ENCODE data around the gene GRM8. TPM values are rescaled to one million over a fixed set of nuclear protein-coding genes. Genes with fewer than 3 reads are reported as not detected.

Gene GRM8
- total and polyA plus RNA-seq, 4 experiments from 2014 or later: not detected

DNA sequence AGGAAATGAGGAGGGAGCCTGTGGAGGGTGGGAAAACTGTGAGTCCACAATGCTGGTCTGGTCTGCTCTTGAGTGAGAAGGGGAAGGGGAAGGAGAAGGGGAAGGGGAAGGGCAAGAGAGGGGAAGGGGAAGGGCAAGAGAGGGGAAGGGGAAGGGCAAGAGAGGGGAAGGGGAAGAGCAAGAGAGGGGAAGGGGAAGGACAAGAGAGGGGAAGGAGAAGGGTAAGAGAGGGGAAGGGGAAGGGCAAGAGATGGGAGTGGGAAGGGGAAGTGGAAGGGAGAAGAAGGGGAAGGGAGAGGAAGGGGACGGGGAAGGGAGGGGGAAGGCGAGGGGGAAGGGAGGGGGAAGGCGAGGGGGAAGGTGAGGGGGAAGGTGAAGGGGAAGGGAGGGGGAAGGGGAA, 213.2 kb downstream of the GRM8 start:
- no peaks in the 10 kb centered on the region for H3K4me1 Mint-ChIP-seq
- H3K9me3 ChIP-seq (ENCODE audit: control insufficient read depth in 1 of 2, low read length in 2 of 2): no peaks in the 10 kb centered on the region
- no peaks in the 10 kb centered on the region for H3K36me3 Mint-ChIP-seq
- H3K27ac ChIP-seq (ENCODE audit: low read depth, low read length): no peak overlapping the region
- intact Hi-C loops (cut with micrococcal nuclease): no loop called here
- H3K27me3 ChIP-seq (ENCODE audit: insufficient read depth, low read length): no peaks in the 10 kb centered on the region
- H3K4me3 ChIP-seq (ENCODE audit: low read length in 2 of 2): no peak overlapping the region
- no peak for DNase-seq
- H3K27me3 Mint-ChIP-seq: peaks cover 2 to 5% of the 10 kb centered on the region in 2 donors
- no peak overlapping the region for H3K27ac Mint-ChIP-seq
- no peaks in the 10 kb centered on the region for H3K4me1 ChIP-seq (ENCODE audit: insufficient read depth, low read length)
- no peak overlapping the region for H3K4me3 Mint-ChIP-seq
- POLR2A ChIA-PET (ENCODE audit: partially characterized antibody): no interaction called here
- H3K9me3 Mint-ChIP-seq: peaks cover 0 to 7% (median 1%) of the 10 kb centered on the region in 8 donors
- H3K36me3 ChIP-seq (ENCODE audit: insufficient read depth, low read length): no peaks in the 10 kb centered on the region
- CTCF ChIA-PET (ENCODE audit: partially characterized antibody): no interaction called here

DNA sequence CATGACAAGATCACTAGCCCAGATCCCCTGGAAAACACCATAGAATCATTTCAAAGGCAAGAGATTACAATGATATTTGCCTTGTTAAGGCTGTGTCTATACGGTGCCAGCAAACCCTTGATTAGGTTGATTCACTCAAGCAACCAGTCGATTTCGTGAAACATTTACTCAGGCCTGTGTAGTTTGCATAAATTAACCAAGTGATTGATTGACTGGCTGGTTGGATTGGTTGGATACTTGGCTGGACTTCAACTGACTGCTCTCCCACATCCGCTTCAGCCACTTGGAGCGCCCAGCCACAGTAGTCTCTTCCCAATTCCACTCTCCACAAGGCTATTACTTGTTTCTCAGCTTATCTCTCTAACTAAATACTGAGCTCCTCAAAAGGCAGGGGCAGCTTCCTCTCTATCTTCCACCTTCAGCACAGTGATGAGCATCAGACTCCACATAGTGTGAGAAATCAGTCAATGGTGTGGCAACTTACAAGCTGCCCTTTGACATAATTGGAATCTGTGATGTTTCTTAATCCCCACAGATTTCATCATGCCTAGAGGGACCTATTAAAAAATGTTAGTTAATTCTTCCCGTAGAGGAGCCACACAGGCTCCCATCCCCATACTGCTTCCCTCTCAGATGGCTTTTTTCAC, 217.4 kb downstream of the GRM8 start:
- no peaks in the 10 kb centered on the region for H3K27me3 ChIP-seq (ENCODE audit: insufficient read depth, low read length)
- Mint-ChIP-seq H3K27ac (no peak overlapping the region), H3K4me1 (no peaks in the 10 kb centered on the region), H3K4me3 (peak overlapping the region in 1 of 8 donors; percentile 63), H3K27me3 (peaks cover 4 to 5% of the 10 kb centered on the region in 2 donors), H3K9me3 (peaks cover 0 to 6% (median 2%) of the 10 kb centered on the region in 8 donors), H3K36me3 (no peaks in the 10 kb centered on the region)
- H3K9me3 ChIP-seq (ENCODE audit: control insufficient read depth in 1 of 2, low read length in 2 of 2): no peaks in the 10 kb centered on the region
- no peaks in the 10 kb centered on the region for H3K4me1 ChIP-seq (ENCODE audit: insufficient read depth, low read length)
- H3K27ac ChIP-seq (ENCODE audit: low read depth, low read length): no peak overlapping the region
- ChIA-PET CTCF (ENCODE audit: partially characterized antibody) (no interaction called here), POLR2A (ENCODE audit: partially characterized antibody) (no interaction called here)
- no peaks in the 10 kb centered on the region for H3K36me3 ChIP-seq (ENCODE audit: insufficient read depth, low read length)
- DNase-seq: no peak
- intact Hi-C loops (cut with micrococcal nuclease): no loop called here
- no peak overlapping the region for H3K4me3 ChIP-seq (ENCODE audit: low read length in 2 of 2)

DNA sequence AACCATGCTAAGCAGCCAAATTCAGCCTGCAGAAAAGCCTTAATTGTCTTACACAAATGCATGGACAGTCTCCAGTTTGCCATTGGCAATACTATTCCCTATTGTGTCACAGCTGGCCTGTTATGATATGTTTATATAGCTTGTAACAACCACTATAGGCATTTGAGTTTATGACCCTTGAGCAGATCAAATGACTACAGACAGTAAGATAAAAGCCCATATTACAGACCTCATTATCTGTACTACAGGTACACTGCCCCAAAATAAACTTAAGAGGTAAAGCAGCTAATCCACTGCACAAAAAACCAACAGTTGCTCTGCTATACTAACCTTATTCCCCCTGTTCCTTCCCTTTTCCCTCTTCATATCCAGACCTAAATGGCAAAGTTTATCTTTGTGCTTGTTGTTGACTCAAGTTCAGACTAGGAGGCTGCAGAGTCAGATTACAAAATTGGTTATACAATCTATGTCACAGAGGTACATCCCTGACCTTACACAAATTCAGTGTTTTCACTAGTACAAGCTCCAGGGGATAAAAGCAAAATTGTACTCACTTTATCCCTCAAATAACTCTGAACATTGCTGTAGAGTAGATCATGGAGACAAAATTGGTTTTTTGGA, 218.4 kb downstream of the GRM8 start:
- DNase-seq: no peak
- Histone ChIP-seq H3K9me3 (ENCODE audit: control insufficient read depth in 1 of 2, low read length in 2 of 2) (no peaks in the 10 kb centered on the region), H3K36me3 (ENCODE audit: insufficient read depth, low read length) (no peaks in the 10 kb centered on the region), H3K27ac (ENCODE audit: low read depth, low read length) (no peak overlapping the region), H3K4me3 (ENCODE audit: low read length in 2 of 2) (no peak overlapping the region), H3K27me3 (ENCODE audit: insufficient read depth, low read length) (no peaks in the 10 kb centered on the region), H3K4me1 (ENCODE audit: insufficient read depth, low read length) (no peaks in the 10 kb centered on the region)
- H3K27ac Mint-ChIP-seq: no peak overlapping the region
- ChIA-PET POLR2A (ENCODE audit: partially characterized antibody) (no interaction called here), CTCF (ENCODE audit: partially characterized antibody) (no interaction called here)
- intact Hi-C loops (cut with micrococcal nuclease): no loop called here
- H3K4me3 Mint-ChIP-seq: no peak overlapping the region
- peaks cover 4 to 5% of the 10 kb centered on the region in 2 donors for H3K27me3 Mint-ChIP-seq
- H3K9me3 Mint-ChIP-seq: peaks cover 0 to 6% (median 2%) of the 10 kb centered on the region in 8 donors
- H3K4me1 Mint-ChIP-seq: no peaks in the 10 kb centered on the region
- no peaks in the 10 kb centered on the region for H3K36me3 Mint-ChIP-seq

DNA sequence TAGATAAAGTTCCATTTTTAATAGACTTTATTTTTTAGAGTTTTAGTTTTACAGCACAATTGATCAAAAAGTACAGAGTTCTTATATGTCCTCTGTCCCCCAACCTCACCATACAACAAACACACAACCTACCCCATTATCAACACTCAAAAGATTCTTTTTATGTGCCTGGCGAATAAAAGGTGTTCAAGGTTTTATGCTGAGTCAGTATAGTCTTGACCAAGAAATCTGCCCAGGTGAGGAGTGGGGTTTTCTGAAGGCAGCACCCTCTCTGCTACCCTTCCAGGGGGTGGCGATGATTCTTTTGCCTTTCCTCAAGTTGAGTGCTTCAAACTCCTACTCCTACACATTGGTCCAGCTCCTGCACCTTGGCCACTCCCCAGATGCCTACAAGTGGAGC, 222.9 kb downstream of the GRM8 start:
- peaks cover 0 to 7% (median 3%) of the 10 kb centered on the region in 8 donors for H3K9me3 Mint-ChIP-seq

DNA sequence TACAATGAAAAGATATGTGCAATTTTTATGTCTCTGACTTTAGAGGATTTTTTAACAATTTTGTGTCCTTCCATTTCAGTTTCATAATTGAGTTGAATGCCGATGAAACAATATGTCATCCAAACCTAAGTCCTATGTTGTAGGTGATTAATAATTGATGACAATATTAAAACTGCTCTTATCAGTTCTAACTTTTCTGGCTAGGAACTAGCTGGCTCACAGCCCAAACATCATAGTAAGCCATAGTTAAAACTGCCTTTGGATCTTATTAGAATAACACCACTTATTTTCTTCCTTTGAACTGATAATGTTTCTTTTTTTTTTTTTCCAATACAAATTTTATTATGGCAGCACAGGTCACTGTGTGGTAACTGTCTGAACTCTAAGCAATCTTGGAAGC, 230.9 kb downstream of the GRM8 start:
- DNase-seq: no peak
- no peak overlapping the region for H3K4me3 Mint-ChIP-seq
- Histone ChIP-seq H3K4me3 (ENCODE audit: low read length in 2 of 2) (no peak overlapping the region), H3K4me1 (ENCODE audit: insufficient read depth, low read length) (no peaks in the 10 kb centered on the region), H3K9me3 (ENCODE audit: control insufficient read depth in 1 of 2, low read length in 2 of 2) (no peaks in the 10 kb centered on the region), H3K36me3 (ENCODE audit: insufficient read depth, low read length) (no peaks in the 10 kb centered on the region), H3K27me3 (ENCODE audit: insufficient read depth, low read length) (no peaks in the 10 kb centered on the region), H3K27ac (ENCODE audit: low read depth, low read length) (no peak overlapping the region)
- no peak overlapping the region for H3K27ac Mint-ChIP-seq
- CTCF ChIA-PET (ENCODE audit: partially characterized antibody): no interaction called here
- intact Hi-C loops (cut with micrococcal nuclease): no loop called here
- peaks cover 0 to 4% (median 0%) of the 10 kb centered on the region in 8 donors for H3K9me3 Mint-ChIP-seq
- H3K27me3 Mint-ChIP-seq: peaks cover 0 to 1% of the 10 kb centered on the region in 2 donors
- H3K36me3 Mint-ChIP-seq: no peaks in the 10 kb centered on the region
- POLR2A ChIA-PET (ENCODE audit: partially characterized antibody): no interaction called here
- H3K4me1 Mint-ChIP-seq: no peaks in the 10 kb centered on the region

More for the DNA sequence above, 222.9 kb downstream of the GRM8 start:
- H3K4me1 Mint-ChIP-seq: no peaks in the 10 kb centered on the region
- Histone ChIP-seq H3K27me3 (ENCODE audit: insufficient read depth, low read length) (no peaks in the 10 kb centered on the region), H3K4me1 (ENCODE audit: insufficient read depth, low read length) (no peaks in the 10 kb centered on the region), H3K9me3 (ENCODE audit: control insufficient read depth in 1 of 2, low read length in 2 of 2) (no peaks in the 10 kb centered on the region), H3K27ac (ENCODE audit: low read depth, low read length) (no peak overlapping the region), H3K4me3 (ENCODE audit: low read length in 2 of 2) (no peak overlapping the region), H3K36me3 (ENCODE audit: insufficient read depth, low read length) (no peaks in the 10 kb centered on the region)
- peaks cover 2 to 4% of the 10 kb centered on the region in 2 donors for H3K27me3 Mint-ChIP-seq
- POLR2A ChIA-PET (ENCODE audit: partially characterized antibody): no interaction called here
- H3K36me3 Mint-ChIP-seq: no peaks in the 10 kb centered on the region
- DNase-seq: no peak
- intact Hi-C loops (cut with micrococcal nuclease): no loop called here
- CTCF ChIA-PET (ENCODE audit: partially characterized antibody): no interaction called here
- H3K4me3 Mint-ChIP-seq: no peak overlapping the region
- H3K27ac Mint-ChIP-seq: no peak overlapping the region

DNA sequence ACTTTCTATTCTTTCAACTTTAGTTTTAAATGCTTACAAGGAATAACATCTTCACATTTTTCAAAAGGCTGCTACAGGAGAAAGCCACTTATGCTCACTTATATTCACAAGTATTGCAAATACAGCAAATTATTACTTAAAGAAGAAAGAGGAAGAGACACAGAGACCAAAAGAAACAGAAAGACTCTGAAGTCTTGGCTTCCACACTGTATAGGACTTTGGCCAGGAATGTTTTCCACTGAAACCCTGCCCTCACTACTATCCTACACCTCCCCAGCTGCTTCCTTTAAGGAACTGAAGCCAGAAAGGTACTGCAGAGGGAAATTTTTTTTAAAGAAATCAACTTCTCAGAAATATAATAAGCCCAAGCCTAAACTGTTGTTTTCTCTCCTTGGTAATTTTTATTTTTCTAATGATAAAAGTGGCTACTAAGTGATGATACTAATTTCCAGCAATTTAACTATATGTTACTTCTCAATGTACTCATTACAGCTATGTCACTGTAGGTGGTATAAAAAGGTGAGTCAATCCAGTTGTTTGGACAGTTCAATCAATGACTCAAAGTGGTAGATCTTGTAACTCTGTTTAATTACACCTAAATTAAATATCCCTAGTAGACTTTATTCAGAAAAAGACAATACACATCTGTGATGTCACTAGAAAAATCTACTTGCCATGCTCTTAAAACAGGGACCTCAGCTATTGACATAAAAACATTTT, 231.6 kb downstream of the GRM8 start:
- ChIA-PET POLR2A (ENCODE audit: partially characterized antibody) (no interaction called here), CTCF (ENCODE audit: partially characterized antibody) (no interaction called here)
- DNase-seq: no peak
- H3K4me3 ChIP-seq (ENCODE audit: low read length in 2 of 2): no peak overlapping the region
- H3K9me3 Mint-ChIP-seq: peaks cover 0 to 4% (median 0%) of the 10 kb centered on the region in 8 donors
- no peaks in the 10 kb centered on the region for H3K36me3 ChIP-seq (ENCODE audit: insufficient read depth, low read length)
- H3K4me3 Mint-ChIP-seq: no peak overlapping the region
- H3K9me3 ChIP-seq (ENCODE audit: control insufficient read depth in 1 of 2, low read length in 2 of 2): no peaks in the 10 kb centered on the region
- H3K27me3 Mint-ChIP-seq: peaks cover 0 to 3% of the 10 kb centered on the region in 2 donors
- no peaks in the 10 kb centered on the region for H3K4me1 ChIP-seq (ENCODE audit: insufficient read depth, low read length)
- H3K36me3 Mint-ChIP-seq: no peaks in the 10 kb centered on the region
- no peak overlapping the region for H3K27ac ChIP-seq (ENCODE audit: low read depth, low read length)
- H3K27ac Mint-ChIP-seq: no peak overlapping the region
- H3K27me3 ChIP-seq (ENCODE audit: insufficient read depth, low read length): no peaks in the 10 kb centered on the region
- H3K4me1 Mint-ChIP-seq: no peaks in the 10 kb centered on the region
- intact Hi-C loops (cut with micrococcal nuclease): no loop called here

DNA sequence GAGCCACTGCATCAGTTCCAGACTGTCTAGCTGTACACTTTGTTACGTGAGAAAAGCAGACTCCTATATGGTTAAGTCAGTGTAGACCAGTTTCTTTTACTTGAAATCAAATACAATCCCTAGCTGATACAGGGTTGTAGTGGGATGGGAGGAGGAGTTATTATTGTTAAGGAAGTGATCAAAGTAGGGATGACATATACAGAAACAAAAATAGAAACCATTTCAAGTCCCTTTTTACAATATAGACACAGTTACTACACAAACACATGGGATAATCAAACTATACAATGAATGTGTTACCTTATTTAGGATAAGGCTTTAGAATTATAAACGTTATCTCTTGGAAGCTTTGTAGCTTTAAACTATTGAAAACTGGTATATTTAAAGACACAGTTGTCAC, 233.9 kb downstream of the GRM8 start:
- no peak for DNase-seq
- Histone ChIP-seq H3K4me3 (ENCODE audit: low read length in 2 of 2) (no peak overlapping the region), H3K36me3 (ENCODE audit: insufficient read depth, low read length) (no peaks in the 10 kb centered on the region), H3K27ac (ENCODE audit: low read depth, low read length) (no peak overlapping the region), H3K27me3 (ENCODE audit: insufficient read depth, low read length) (no peaks in the 10 kb centered on the region), H3K4me1 (ENCODE audit: insufficient read depth, low read length) (no peaks in the 10 kb centered on the region), H3K9me3 (ENCODE audit: control insufficient read depth in 1 of 2, low read length in 2 of 2) (no peaks in the 10 kb centered on the region)
- H3K4me1 Mint-ChIP-seq: no peaks in the 10 kb centered on the region
- ChIA-PET POLR2A (ENCODE audit: partially characterized antibody) (no interaction called here), CTCF (ENCODE audit: partially characterized antibody) (no interaction called here)
- no peak overlapping the region for H3K4me3 Mint-ChIP-seq
- H3K36me3 Mint-ChIP-seq: no peaks in the 10 kb centered on the region
- H3K27me3 Mint-ChIP-seq: peaks cover 0 to 7% of the 10 kb centered on the region in 2 donors
- H3K9me3 Mint-ChIP-seq: peaks cover 0 to 2% (median 0%) of the 10 kb centered on the region in 8 donors
- intact Hi-C loops (cut with micrococcal nuclease): no loop called here
- no peak overlapping the region for H3K27ac Mint-ChIP-seq
